Eye (tissue), 1 donor: Measurements from ENCODE around the gene INPP5A.
A peak's percentile ranks its signal among the peaks of the same experiment; 100 is the strongest.
"Not testable (repeated sequence)": the region's sequence is repeated elsewhere in the genome, so short reads cannot be mapped to it uniquely, and the experiment has no call there.

ENCODE experiments used
- DNase-seq: peaks from one replicate; pipeline ENCODE4 v3.0.0-alpha.2; 2015

Gene INPP5A

GRCh38 chr10:132793213-132793612 is 255.6 kb downstream of the INPP5A start:
- DNase-seq = no peak

- peak; percentile 76 for DNase-seq
These were observed 256.6 kb downstream of the INPP5A start for GRCh38 chr10:132793871-132794849.

GRCh38 chr10:132796846-132797245 is 259.3 kb downstream of the INPP5A start:
- DNase-seq = no peak

- not testable (repeated sequence) for DNase-seq
These were observed 260.4 kb downstream of the INPP5A start for GRCh38 chr10:132797986-132798385.

GRCh38 chr10:132798403-132798802 is 260.8 kb downstream of the INPP5A start:
- no peak for DNase-seq

- DNase-seq = no peak
These were observed 261.3 kb downstream of the INPP5A start for GRCh38 chr10:132798876-132799275.

- no peak for DNase-seq
These were observed 262.3 kb downstream of the INPP5A start for GRCh38 chr10:132799865-132800264.

GRCh38 chr10:132802048-132802447 is 264.5 kb downstream of the INPP5A start:
- no peak for DNase-seq

GRCh38 chr10:132802694-132803320 is 265.2 kb downstream of the INPP5A start:
- peak; percentile 27 for DNase-seq

GRCh38 chr10:132803416-132804210 is 266.0 kb downstream of the INPP5A start:
- peak; percentile 70 for DNase-seq

GRCh38 chr10:132804287-132804686 is 266.7 kb downstream of the INPP5A start:
- no peak for DNase-seq

GRCh38 chr10:132804785-132805426 is 267.3 kb downstream of the INPP5A start:
- no peak for DNase-seq

GRCh38 chr10:132805599-132805998 is 268.0 kb downstream of the INPP5A start:
- DNase-seq = no peak

- DNase-seq = no peak
These were observed 268.5 kb downstream of the INPP5A start for GRCh38 chr10:132806110-132806509.

- DNase-seq = no peak
These were observed 269.0 kb downstream of the INPP5A start for GRCh38 chr10:132806561-132807003.

GRCh38 chr10:132807621-132808049 is 270.0 kb downstream of the INPP5A start:
- no peak for DNase-seq

GRCh38 chr10:132808383-132809231 is 271.0 kb downstream of the INPP5A start:
- DNase-seq = peak; percentile 75

- no peak for DNase-seq
These were observed 271.9 kb downstream of the INPP5A start for GRCh38 chr10:132809232-132810140.

GRCh38 chr10:132810141-132810806 is 272.7 kb downstream of the INPP5A start:
- DNase-seq = no peak
